Astrocyte (in vitro differentiated cells and primary cell): ENCODE measurements around the gene IGSF10. TPM values are rescaled to one million over a fixed set of nuclear protein-coding genes. Genes with fewer than 3 reads are reported as not detected.

ENCODE experiments used
- DNase-seq: peaks from one replicate; pipeline ENCODE4 v3.0.0-alpha.2; 2010; ENCODE audit warnings: low read depth
- FAIRE-seq: peaks from 2 replicates; lab custom pipeline; 2011; peaks lifted over from hg19 to GRCh38; lab: Jason Lieb, UNC
- H2AFZ ChIP-seq: 2 replicates; pipeline ENCODE4 v1.6.0; 2012; ENCODE audit warnings: low read depth, low read length, inconsistent platforms
- H3K27ac ChIP-seq: 2 replicates; pipeline ENCODE4 v1.5.1; 2011; ENCODE audit warnings: low read depth, low read length, inconsistent platforms
- H3K27me3 ChIP-seq: 2 replicates; pipeline ENCODE4 v1.6.0; 2011; ENCODE audit warnings: low read length, inconsistent platforms; ENCODE audit not compliant: insufficient read depth
- H3K36me3 ChIP-seq: 2 replicates; pipeline ENCODE4 v1.5.1; 2011; ENCODE audit warnings: low read length, inconsistent platforms; ENCODE audit not compliant: insufficient read depth
- H3K4me1 ChIP-seq: 2 replicates; pipeline ENCODE4 v1.5.1; 2011; ENCODE audit warnings: low read length, inconsistent platforms; ENCODE audit not compliant: insufficient read depth
- H3K4me2 ChIP-seq: 2 replicates; pipeline ENCODE4 v1.6.0; 2012; ENCODE audit warnings: low read length, inconsistent platforms
- H3K4me3 ChIP-seq: 2 replicates; pipeline ENCODE4 v1.5.1; 2011; ENCODE audit warnings: low read depth, mild to moderate bottlenecking, low read length, inconsistent platforms; ENCODE audit not compliant: insufficient read depth
- H3K79me2 ChIP-seq: 2 replicates; pipeline ENCODE4 v1.6.0; 2012; ENCODE audit warnings: mild to moderate bottlenecking, low read length, inconsistent platforms; ENCODE audit not compliant: insufficient read depth
- H3K9ac ChIP-seq: 2 replicates; pipeline ENCODE4 v1.6.0; 2012; ENCODE audit warnings: mild to moderate bottlenecking, low read length, inconsistent platforms
- H3K9me3 ChIP-seq: 2 replicates; pipeline ENCODE4 v1.5.1; 2012; ENCODE audit warnings: low read depth, mild to moderate bottlenecking, low read length, inconsistent platforms; ENCODE audit not compliant: insufficient read depth
- H4K20me1 ChIP-seq: 2 replicates; pipeline ENCODE4 v1.6.0; 2012; ENCODE audit warnings: low read length, inconsistent platforms; ENCODE audit not compliant: insufficient read depth
- H3K27ac Mint-ChIP-seq: one replicate; pipeline ENCODE4 v1.8.0; 2021; ENCODE audit warnings: mild to moderate bottlenecking, mixed read lengths; ENCODE audit not compliant: unreplicated experiment
- H3K27me3 Mint-ChIP-seq: one replicate; pipeline ENCODE4 v1.8.0; 2021; ENCODE audit warnings: low read depth, mixed read lengths; ENCODE audit not compliant: unreplicated experiment
- H3K36me3 Mint-ChIP-seq: one replicate; pipeline ENCODE4 v1.8.0; 2021; ENCODE audit warnings: low read depth, mixed read lengths; ENCODE audit not compliant: unreplicated experiment
- H3K4me1 Mint-ChIP-seq: one replicate; pipeline ENCODE4 v1.8.0; 2021; ENCODE audit warnings: low read depth, mixed read lengths; ENCODE audit not compliant: unreplicated experiment
- H3K4me3 Mint-ChIP-seq: one replicate; pipeline ENCODE4 v1.8.0; 2021; ENCODE audit warnings: mild to moderate bottlenecking, moderate library complexity, mixed read lengths; ENCODE audit not compliant: unreplicated experiment
- H3K9me3 Mint-ChIP-seq: one replicate; pipeline ENCODE4 v1.8.0; 2021; ENCODE audit warnings: mild to moderate bottlenecking, mixed read lengths; ENCODE audit not compliant: unreplicated experiment
- CTCF ChIP-seq: IDR thresholded peaks from 2 replicates; pipeline ENCODE4 v1.5.1; 2011; ENCODE audit warnings: low read depth, mild to moderate bottlenecking, inconsistent platforms, low read length, moderate library complexity; ENCODE audit not compliant: insufficient read depth
- EZH2 ChIP-seq: IDR thresholded peaks from 2 replicates; pipeline ENCODE4 v1.6.1; 2012; ENCODE audit warnings: mild to moderate bottlenecking, low read length, inconsistent platforms; ENCODE audit not compliant: insufficient read depth
- total RNA-seq: library from RNA; stranded (reverse); gene quantifications from 2 replicates; pipeline ENCODE4 v1.2.1, GENCODE V29; 2021

The IGSF10 gene
- total RNA-seq, 1 donor from 2014 or later = 0.84 TPM

GRCh38 chr3:151476344-151477018, 15.6 kb upstream of the IGSF10 start:
- no peak overlapping the region for H3K4me3 Mint-ChIP-seq
- H3K9me3 Mint-ChIP-seq = no peaks in the 10 kb centered on the region
- Histone ChIP-seq H3K9me3 (no peaks in the 10 kb centered on the region), H3K4me1 (no peaks in the 10 kb centered on the region), H3K4me2 (no peak overlapping the region), H3K36me3 (no peaks in the 10 kb centered on the region), H4K20me1 (no peaks in the 10 kb centered on the region), H3K27me3 (no peaks in the 10 kb centered on the region), H2AFZ (no peak overlapping the region), H3K27ac (no peak overlapping the region), H3K4me3 (no peak overlapping the region), H3K79me2 (no peaks in the 10 kb centered on the region), H3K9ac (no peak overlapping the region)
- no peaks in the 10 kb centered on the region for H3K36me3 Mint-ChIP-seq
- DNase-seq = no peak
- no peaks in the 10 kb centered on the region for H3K4me1 Mint-ChIP-seq
- TF ChIP-seq CTCF (no peak), EZH2 (no peak)
- no peaks in the 10 kb centered on the region for H3K27me3 Mint-ChIP-seq
- no peak overlapping the region for H3K27ac Mint-ChIP-seq
- FAIRE-seq = no peak

- H3K36me3 ChIP-seq = no peaks in the 10 kb centered on the region
- no peaks in the 10 kb centered on the region for H3K4me1 ChIP-seq
- Mint-ChIP-seq H3K27me3 (no peaks in the 10 kb centered on the region), H3K27ac (no peak overlapping the region), H3K36me3 (no peaks in the 10 kb centered on the region), H3K4me1 (no peaks in the 10 kb centered on the region), H3K9me3 (no peaks in the 10 kb centered on the region), H3K4me3 (no peak overlapping the region)
- H3K9me3 ChIP-seq = no peaks in the 10 kb centered on the region
- H3K9ac ChIP-seq = no peak overlapping the region
- TF ChIP-seq EZH2 (no peak), CTCF (peak; percentile 84)
- no peak overlapping the region for H3K4me3 ChIP-seq
- no peak overlapping the region for H2AFZ ChIP-seq
- H4K20me1 ChIP-seq = no peaks in the 10 kb centered on the region
- no peaks in the 10 kb centered on the region for H3K79me2 ChIP-seq
- no peak overlapping the region for H3K27ac ChIP-seq
- FAIRE-seq (peak; percentile 49), DNase-seq (peak; percentile 18)
- H3K27me3 ChIP-seq = no peaks in the 10 kb centered on the region
- H3K4me2 ChIP-seq = no peak overlapping the region
These were observed 7.5 kb upstream of the IGSF10 start for GRCh38 chr3:151468284-151468917.

DNA sequence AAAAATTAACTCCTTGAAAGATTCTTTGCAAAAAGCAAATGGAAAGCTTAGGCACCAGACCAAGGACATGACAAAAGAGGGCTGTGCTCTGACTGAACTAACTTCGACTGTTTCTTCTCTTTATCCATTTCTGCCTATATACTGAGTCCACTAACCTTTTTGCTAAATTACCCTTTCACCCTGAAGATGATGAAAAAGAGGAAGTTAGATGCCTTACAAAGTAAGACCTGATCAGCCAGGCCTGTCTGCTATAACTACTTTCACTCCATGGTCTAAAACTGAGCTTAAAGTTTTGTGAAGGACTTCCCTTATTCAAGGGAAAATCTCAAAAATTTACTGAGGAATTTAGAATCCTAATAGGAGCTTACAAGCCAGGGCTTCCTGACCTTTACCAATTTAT, 6.2 kb upstream of the IGSF10 start:
- Histone ChIP-seq H3K27me3 (peaks cover 2% of the 10 kb centered on the region), H3K9me3 (no peaks in the 10 kb centered on the region), H3K4me1 (no peaks in the 10 kb centered on the region), H2AFZ (no peak overlapping the region), H3K27ac (no peak overlapping the region), H4K20me1 (no peaks in the 10 kb centered on the region), H3K4me3 (no peak overlapping the region), H3K4me2 (no peak overlapping the region), H3K36me3 (no peaks in the 10 kb centered on the region), H3K79me2 (no peaks in the 10 kb centered on the region), H3K9ac (no peak overlapping the region)
- Mint-ChIP-seq H3K27me3 (peaks cover 3% of the 10 kb centered on the region), H3K4me3 (no peak overlapping the region), H3K27ac (no peak overlapping the region), H3K4me1 (no peaks in the 10 kb centered on the region), H3K9me3 (no peaks in the 10 kb centered on the region), H3K36me3 (no peaks in the 10 kb centered on the region)
- FAIRE-seq (no peak), DNase-seq (no peak)
- TF ChIP-seq CTCF = no peak
- no peak for TF ChIP-seq EZH2
